GM20000 (cell line): ENCODE data around the gene RGS9.
"Not testable (repeated sequence)": the region's sequence is repeated elsewhere in the genome, so short reads cannot be mapped to it uniquely, and the experiment has no call there.

Source experiments
- DNase-seq: peaks from one replicate; pipeline ENCODE4 v3.0.0; 2012; ENCODE audit warnings: low spot score
- CTCF ChIP-seq: IDR thresholded peaks from 2 replicates; pipeline ENCODE4 v1.5.1; 2012; ENCODE audit warnings: mild to moderate bottlenecking, control low read depth; ENCODE audit errors: extremely low read depth, missing control alignments

The RGS9 gene

GRCh38 chr17:65197201-65197600 is 60.0 kb downstream of the RGS9 start:
- no peak for TF ChIP-seq CTCF

GRCh38 chr17:65198653-65199382 is 61.6 kb downstream of the RGS9 start:
- peak; percentile 68 for TF ChIP-seq CTCF

More at GRCh38 chr17:65197201-65197600, 60.0 kb downstream of the RGS9 start:
- DNase-seq = no peak

DNA sequence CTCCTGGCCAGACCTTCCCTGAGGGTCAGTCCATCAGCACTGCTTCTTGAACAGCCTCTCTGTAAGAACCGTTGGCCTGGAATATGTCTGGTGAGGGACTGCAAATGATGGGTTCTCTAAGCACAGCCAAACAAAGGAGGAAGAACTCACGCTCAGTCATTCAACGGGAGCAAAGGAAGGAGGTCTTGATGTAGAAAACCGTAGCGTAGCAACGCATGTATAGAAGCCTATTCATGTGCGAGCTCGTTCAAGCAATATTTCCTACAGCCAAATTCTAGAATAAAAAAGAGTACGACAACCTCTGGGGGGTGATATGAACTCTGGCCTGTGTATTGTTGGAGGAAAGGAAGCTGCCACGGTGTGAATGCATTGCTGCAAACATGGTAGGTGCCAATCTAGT is 64.2 kb downstream of the RGS9 start:
- TF ChIP-seq CTCF = no peak
- no peak for DNase-seq

More at GRCh38 chr17:65198653-65199382, 61.6 kb downstream of the RGS9 start:
- peak; percentile 71 for DNase-seq

DNA sequence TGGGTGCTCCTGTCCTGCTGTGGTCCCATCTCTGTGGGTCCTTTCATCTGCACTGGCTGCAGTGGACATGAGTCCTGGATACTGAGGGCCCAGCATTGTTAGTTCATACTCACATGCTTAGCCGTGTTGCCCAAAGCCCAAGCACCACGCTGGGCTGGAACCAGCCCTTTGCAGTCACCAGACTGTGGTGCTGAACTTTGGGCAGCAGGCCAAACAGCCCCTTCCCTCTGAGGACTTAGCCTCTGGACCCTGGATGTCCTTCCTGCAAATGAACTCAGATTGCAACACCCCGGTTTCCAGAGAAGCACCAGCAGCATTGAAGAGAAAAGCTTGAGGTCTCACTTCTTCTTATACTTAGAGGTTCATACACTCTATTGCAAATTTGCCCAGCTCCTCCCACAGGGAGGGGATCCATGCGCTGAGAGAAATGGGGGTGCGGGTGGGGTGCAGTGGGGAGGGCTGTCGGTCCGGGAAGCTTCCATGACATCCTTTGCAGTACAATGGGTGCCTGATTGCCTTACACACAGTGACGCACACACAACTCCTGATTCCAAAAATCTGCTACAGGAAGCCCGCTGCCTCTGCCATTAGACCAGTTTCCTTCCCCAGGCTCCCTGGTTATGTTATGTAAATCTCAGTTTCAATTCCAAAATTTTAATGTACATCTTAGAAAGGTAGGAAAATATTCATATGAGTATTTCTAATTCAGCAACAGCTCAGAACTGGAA is 65.8 kb downstream of the RGS9 start:
- no peak for TF ChIP-seq CTCF
- DNase-seq = no peak

- DNase-seq = no peak
- TF ChIP-seq CTCF = no peak
These were observed 66.8 kb downstream of the RGS9 start for GRCh38 chr17:65204001-65204400.

GRCh38 chr17:65205655-65206054 is 68.5 kb downstream of the RGS9 start:
- no peak for TF ChIP-seq CTCF
- DNase-seq = no peak

DNA sequence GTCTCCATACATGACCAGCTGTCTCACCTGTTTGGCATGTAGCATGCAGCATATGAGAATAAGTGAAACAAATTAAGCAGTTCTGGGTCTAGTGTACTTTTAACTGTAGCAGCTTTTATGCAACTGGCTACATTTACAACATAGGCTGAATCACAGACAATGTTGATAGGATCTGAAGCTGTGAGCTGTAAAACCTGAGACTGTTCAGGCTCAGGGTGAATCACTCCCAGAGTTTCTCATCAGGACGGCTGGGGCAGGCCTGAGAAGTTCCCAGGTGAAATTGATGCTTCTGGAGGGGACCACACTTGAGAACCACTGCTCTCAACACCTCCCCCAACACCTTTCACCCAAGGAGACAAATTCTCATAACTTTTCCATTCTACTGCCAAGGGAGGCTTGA is 70.3 kb downstream of the RGS9 start:
- not testable (repeated sequence) for DNase-seq
